Osteoblast (primary cell): Measurements from ENCODE around the gene PXDN. TPM values are rescaled to one million over a fixed set of nuclear protein-coding genes. Genes with fewer than 3 reads are reported as not detected.

Experiments used
- DNase-seq: peaks from one replicate; pipeline ENCODE4 v3.0.0; 2011; ENCODE audit warnings: low spot score, mixed read lengths; ENCODE audit not compliant: insufficient read length; ENCODE audit errors: missing footprints
- H2AFZ ChIP-seq: 2 replicates; pipeline ENCODE4 v1.6.0; 2011; ENCODE audit warnings: mild to moderate bottlenecking, low read length
- H3K27ac ChIP-seq: 2 replicates; pipeline ENCODE4 v1.5.1; 2011; ENCODE audit warnings: mild to moderate bottlenecking, low read depth, low read length, moderate library complexity
- H3K27me3 ChIP-seq: 2 replicates; pipeline ENCODE4 v1.6.0; 2012; ENCODE audit warnings: mild to moderate bottlenecking, control low read depth, inconsistent platforms, low read length, moderate library complexity; ENCODE audit not compliant: insufficient read depth
- H3K36me3 ChIP-seq: 2 replicates; pipeline ENCODE4 v1.5.1; 2011; ENCODE audit warnings: mild to moderate bottlenecking, low read length, control low read depth, moderate library complexity; ENCODE audit not compliant: insufficient read depth
- H3K4me1 ChIP-seq: 2 replicates; pipeline ENCODE4 v1.5.1; 2011; ENCODE audit warnings: mild to moderate bottlenecking, low read length, control low read depth, moderate library complexity; ENCODE audit not compliant: insufficient read depth
- H3K4me2 ChIP-seq: 2 replicates; pipeline ENCODE4 v1.6.0; 2011; ENCODE audit warnings: mild to moderate bottlenecking, low read length; ENCODE audit not compliant: insufficient read depth
- H3K4me3 ChIP-seq: fragments of 200-600 bp; sonication (generic); 3 replicates; pipeline ENCODE4 v1.5.1; 2012; ENCODE audit warnings: mild to moderate bottlenecking, low read length, inconsistent platforms; ENCODE audit not compliant: insufficient read depth
- H3K79me2 ChIP-seq: 2 replicates; pipeline ENCODE4 v1.6.0; 2012; ENCODE audit warnings: mild to moderate bottlenecking, low read length, control low read depth, inconsistent platforms; ENCODE audit not compliant: insufficient read depth
- H3K9me3 ChIP-seq: 2 replicates; pipeline ENCODE4 v1.5.1; 2011; ENCODE audit warnings: low read depth, low read length, control low read depth
- H4K20me1 ChIP-seq: 2 replicates; pipeline ENCODE4 v1.6.0; 2012; ENCODE audit warnings: mild to moderate bottlenecking, low read length, control low read depth; ENCODE audit not compliant: insufficient read depth
- total RNA-seq: library from RNA; depleted of rRNA; stranded (reverse); fragments of >200 nt; gene quantifications from 2 replicates; pipeline ENCODE4 v1.2.3, GENCODE V29; 2012
- TF ChIP-seq, protein P1 (sequence below): IDR thresholded peaks from 2 replicates; pipeline ENCODE4 v1.5.1; 2011; ENCODE audit warnings: mild to moderate bottlenecking, low read depth, low read length, moderate library complexity; ENCODE audit errors: extremely low read depth

PXDN gene
- total RNA-seq, 1 donor, result 307 TPM

DNA sequence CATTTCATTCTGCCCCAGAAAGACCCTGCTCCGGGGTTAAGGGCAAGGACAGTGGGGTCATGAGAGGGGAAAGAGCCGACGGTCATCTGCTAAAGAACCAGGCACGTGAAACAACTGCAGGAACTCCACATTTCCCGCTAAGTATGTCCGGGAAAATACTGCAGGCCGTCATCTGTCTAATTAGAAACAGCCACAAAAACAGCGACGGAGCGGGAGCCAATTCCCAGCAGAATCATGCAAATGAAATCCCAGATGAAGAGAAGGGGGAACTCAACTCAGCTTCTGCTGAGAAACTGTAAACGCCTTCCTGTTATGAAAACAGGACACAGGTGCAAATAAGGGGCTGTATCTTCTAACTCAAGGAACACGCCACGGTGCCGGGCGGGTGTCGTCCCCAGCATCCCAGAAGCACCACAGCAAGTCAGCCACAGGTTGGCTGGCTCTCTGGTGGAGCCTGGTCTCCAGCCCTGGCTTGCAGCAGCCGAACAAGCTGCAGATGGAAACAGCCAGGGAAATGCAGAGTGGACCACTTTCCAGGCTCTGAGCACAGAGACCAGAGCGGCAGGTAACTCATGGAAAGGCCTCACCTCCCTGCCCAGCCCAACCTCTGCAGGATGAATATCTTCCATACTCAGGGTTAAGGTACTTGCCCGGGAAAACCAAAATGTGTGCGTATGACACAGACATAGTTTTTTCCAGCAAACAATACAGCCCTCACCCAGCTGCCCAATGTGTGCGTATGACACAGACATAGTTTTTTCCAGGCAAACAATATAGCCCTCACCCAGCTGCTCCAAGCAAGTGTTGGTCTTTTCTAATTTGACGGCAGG, 28.9 kb downstream of the PXDN start:
- Histone ChIP-seq H4K20me1 (peaks cover 77% of the 10 kb centered on the region), H3K36me3 (no peaks in the 10 kb centered on the region), H3K79me2 (peaks cover 83% of the 10 kb centered on the region), H3K4me3 (no peak overlapping the region), H3K27ac (no peak overlapping the region), H3K4me2 (no peak overlapping the region), H3K9me3 (no peaks in the 10 kb centered on the region), H3K4me1 (peaks cover 6% of the 10 kb centered on the region), H3K27me3 (no peaks in the 10 kb centered on the region), H2AFZ (no peak overlapping the region)
- DNase-seq, result peak; percentile 67
- TF ChIP-seq, protein P1, sequence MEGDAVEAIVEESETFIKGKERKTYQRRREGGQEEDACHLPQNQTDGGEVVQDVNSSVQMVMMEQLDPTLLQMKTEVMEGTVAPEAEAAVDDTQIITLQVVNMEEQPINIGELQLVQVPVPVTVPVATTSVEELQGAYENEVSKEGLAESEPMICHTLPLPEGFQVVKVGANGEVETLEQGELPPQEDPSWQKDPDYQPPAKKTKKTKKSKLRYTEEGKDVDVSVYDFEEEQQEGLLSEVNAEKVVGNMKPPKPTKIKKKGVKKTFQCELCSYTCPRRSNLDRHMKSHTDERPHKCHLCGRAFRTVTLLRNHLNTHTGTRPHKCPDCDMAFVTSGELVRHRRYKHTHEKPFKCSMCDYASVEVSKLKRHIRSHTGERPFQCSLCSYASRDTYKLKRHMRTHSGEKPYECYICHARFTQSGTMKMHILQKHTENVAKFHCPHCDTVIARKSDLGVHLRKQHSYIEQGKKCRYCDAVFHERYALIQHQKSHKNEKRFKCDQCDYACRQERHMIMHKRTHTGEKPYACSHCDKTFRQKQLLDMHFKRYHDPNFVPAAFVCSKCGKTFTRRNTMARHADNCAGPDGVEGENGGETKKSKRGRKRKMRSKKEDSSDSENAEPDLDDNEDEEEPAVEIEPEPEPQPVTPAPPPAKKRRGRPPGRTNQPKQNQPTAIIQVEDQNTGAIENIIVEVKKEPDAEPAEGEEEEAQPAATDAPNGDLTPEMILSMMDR, result no peak

- no peak overlapping the region for H3K4me2 ChIP-seq
- H2AFZ ChIP-seq, result no peak overlapping the region
- peak; percentile 47 for DNase-seq
- H3K4me1 ChIP-seq, result peaks cover 4% of the 10 kb centered on the region
- peaks cover 80% of the 10 kb centered on the region for H4K20me1 ChIP-seq
- H3K4me3 ChIP-seq, result no peak overlapping the region
- H3K27me3 ChIP-seq, result no peaks in the 10 kb centered on the region
- H3K36me3 ChIP-seq, result no peaks in the 10 kb centered on the region
- H3K9me3 ChIP-seq, result no peaks in the 10 kb centered on the region
- TF ChIP-seq, protein P1, result no peak
- peaks cover 87% of the 10 kb centered on the region for H3K79me2 ChIP-seq
- H3K27ac ChIP-seq, result no peak overlapping the region
Observed at GRCh38 chr2:1714291-1715064, 29.8 kb downstream of the PXDN start.

GRCh38 chr2:1713839-1714236, 30.5 kb downstream of the PXDN start:
- Histone ChIP-seq H3K27me3 (no peaks in the 10 kb centered on the region), H3K4me3 (no peak overlapping the region), H4K20me1 (peaks cover 77% of the 10 kb centered on the region), H3K79me2 (peaks cover 87% of the 10 kb centered on the region), H2AFZ (no peak overlapping the region), H3K4me2 (no peak overlapping the region), H3K4me1 (peaks cover 4% of the 10 kb centered on the region), H3K9me3 (no peaks in the 10 kb centered on the region), H3K36me3 (no peaks in the 10 kb centered on the region), H3K27ac (no peak overlapping the region)
- TF ChIP-seq, protein P1, result no peak
- DNase-seq, result no peak
